RKO (cell line): ENCODE data around the gene FANCG.

ENCODE experiments used
- DNase-seq: peaks from one replicate; pipeline ENCODE4 v3.0.0-alpha.2; 2016; ENCODE audit warnings: low spot score

The FANCG gene

GRCh38 chr9:35060548-35061207 is 19.1 kb downstream of the FANCG start:
- no peak for DNase-seq

- no peak for DNase-seq
These were observed 20.3 kb downstream of the FANCG start for GRCh38 chr9:35059438-35059837.

DNA sequence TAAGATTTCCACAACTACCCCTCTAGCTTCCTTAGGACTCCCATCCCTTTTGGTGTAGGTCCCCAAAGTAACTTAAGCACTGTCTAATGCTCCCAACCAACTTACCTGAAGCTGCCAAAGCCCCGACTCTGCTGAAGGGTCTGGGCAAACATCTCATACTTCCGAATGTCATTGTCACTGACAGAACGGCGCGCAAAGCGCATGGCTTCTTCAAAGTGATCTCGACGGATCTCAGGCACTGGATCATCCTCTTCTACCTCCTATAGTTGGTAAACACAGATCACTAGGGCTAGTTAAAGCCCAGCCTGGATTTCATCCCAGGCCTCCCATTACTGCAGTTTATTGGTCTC is 22.5 kb downstream of the FANCG start:
- no peak for DNase-seq

DNA sequence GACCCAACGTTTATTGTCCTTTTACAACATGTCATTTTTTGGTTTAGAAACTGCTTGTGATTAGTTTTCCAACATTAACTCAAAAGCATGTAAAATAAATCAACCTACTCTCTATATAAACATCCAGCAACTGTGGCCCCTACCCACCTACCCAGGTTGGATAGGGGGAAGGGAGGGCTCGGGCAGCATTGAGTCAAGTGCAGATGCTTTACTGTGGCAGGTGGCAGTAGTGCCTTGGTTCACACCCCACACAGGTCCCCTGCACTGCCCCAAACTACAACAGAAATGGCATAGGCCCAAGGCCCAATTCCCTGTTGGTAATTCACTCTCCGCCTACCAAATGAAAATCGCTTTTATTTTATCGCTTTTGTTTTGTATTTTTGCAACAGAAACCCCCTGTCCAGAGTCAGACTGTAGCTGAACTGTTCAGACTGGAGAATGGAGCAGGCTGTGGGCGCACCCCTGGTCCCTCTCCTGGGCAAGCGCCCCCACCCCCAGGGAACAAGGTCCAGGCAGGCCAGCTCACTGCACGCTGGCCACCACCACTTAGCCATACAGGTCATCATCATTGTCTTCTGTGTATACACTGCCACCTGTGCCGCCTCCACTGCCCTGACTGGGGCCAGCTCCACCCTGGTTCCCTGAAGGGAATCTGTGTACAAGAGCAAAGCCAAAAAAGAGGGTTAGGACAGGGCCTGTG is 23.0 kb downstream of the FANCG start:
- DNase-seq = no peak

- DNase-seq = no peak
These were observed 24.7 kb downstream of the FANCG start for GRCh38 chr9:35054871-35055644.

DNA sequence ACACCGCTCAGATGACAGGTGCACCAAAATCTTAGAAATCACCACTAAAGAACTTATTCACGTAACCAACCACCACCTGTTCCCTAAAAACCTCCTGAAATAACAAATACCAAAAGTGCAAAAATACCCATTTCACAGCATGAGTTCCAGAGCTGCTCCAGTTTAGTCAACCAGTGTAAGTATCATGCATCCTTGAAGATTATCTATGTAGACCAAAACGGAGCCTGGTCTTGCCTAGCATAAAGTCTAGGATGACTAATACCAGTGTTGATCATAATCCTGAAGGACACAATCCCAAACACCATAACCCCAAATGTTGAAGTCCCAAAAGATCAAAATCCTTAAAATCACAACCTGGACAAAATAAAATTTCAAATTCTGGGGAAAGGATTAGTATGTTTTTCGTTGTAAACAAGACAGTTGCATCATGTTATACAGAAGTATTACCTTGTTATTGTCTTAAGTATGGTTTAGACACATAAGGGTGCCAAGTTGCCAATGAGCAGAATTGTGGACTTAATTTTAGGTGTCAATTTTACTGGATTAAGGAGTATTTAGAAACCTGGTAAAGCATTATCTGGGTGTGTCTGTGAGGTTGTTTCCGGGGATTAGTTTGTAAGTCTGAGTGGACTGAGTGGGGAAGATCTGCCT is 25.4 kb downstream of the FANCG start:
- no peak for DNase-seq

GRCh38 chr9:35051069-35051967 is 28.4 kb downstream of the FANCG start:
- peak; percentile 41 for DNase-seq

DNA sequence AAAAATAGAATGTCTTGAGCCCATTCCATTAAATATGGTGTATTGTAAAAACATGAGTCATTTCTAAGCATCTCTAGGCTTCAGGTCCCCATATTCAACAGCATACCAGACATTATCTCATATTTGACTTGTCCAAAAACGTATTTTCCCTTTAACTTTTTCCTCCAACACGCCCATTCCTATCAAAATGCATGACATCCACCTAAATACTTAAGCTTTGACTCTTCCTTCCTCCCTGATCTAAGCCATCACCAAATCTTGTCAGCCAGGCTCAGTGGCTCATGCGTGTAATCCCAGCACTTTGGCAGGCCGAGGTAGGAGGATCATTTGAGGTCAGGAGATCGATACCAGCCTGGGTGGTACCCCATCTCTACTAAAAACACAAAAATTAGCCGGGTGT is 31.2 kb downstream of the FANCG start:
- no peak for DNase-seq

DNA sequence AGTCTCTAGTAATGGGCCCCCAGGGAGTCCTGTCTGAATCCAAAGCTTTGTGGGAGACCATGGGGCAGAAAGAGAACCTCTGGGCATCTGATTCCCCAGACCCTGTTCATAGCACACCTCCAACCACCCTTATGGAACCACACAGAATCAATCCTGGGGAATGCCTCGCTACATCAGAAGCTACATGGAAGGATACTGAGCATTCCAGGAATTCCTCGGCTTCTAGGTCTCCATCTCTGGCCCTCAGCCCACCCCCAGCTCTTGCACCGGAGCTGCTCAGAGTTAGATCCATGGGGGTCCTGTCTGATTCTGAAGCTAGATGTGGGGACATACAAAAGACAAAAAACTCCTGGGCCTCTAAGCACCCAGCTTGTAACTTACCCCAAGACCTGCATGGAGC is 35.7 kb downstream of the FANCG start:
- no peak for DNase-seq

- DNase-seq = no peak
These were observed 36.7 kb downstream of the FANCG start for GRCh38 chr9:35042891-35043545.

DNA sequence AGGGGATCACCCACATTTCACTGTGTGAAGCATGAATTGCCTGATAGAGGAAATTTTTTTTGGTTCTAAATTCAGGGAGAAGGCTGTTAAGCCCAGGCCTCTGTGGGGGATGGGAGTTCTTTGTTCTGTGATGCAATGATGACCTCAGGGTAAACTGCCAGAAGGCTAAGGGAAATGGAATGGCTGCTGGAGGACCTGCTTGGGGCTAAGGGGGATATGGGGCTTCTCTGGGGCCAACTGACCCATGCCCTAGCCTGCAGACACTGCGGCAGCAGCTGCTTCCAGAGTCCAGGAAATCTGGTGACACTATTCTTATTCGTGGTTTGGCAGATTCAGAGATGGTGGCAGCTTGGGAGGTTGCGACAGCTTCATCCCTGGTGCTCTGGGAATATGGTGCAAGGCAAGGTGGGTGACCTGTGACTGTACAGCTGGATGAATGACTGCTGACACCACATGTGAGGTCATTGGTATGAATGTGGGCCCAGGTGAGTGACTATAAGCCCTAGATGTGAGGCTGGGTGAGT is 37.6 kb downstream of the FANCG start:
- DNase-seq = no peak

DNA sequence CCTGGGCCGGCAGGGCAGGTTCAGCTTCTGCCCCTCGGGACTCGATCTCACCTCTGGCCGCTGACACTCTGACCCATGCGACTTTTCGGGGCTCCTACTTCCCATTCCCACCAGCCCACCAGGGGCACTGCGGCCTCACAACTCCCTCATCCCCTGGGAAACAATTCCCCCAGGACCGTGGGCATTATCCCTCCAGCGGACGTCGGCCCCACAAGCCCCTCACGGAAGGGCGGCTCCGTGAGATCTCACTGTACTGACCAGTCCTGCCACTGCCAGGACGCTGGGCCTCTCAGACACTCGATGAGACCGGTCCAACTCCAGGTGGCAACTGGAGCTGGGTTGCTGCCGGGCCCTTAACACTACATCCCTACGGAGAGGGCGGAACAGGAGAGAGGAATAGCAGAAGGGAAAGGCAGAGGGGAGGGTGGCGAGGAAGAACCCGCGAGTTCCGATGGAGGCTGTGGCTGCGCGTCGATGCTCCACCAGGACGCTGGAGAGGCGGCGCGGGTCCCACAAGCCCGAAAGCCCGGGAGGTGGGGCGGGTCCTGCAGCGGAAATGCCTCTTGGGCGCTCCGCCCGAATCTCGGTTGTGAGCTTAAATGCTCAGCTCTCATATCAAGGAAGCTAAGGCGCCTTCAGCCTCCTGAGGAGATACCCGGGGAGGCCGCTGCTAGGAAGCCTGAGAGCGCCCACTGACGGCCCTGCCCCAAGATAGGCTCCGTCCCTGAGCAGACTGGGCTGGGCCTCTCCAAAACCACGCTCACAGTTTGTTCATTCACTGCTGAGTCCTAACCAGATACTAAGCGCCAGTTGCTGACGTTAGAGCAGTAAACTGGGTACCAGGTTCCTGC is 43.7 kb downstream of the FANCG start:
- no peak for DNase-seq

GRCh38 chr9:35033101-35033500 is 46.6 kb downstream of the FANCG start:
- DNase-seq = no peak

GRCh38 chr9:35029852-35030251 is 49.9 kb downstream of the FANCG start:
- no peak for DNase-seq

- DNase-seq = no peak
These were observed 50.5 kb downstream of the FANCG start for GRCh38 chr9:35029241-35029640.

GRCh38 chr9:35028341-35028740 is 51.4 kb downstream of the FANCG start:
- no peak for DNase-seq

DNA sequence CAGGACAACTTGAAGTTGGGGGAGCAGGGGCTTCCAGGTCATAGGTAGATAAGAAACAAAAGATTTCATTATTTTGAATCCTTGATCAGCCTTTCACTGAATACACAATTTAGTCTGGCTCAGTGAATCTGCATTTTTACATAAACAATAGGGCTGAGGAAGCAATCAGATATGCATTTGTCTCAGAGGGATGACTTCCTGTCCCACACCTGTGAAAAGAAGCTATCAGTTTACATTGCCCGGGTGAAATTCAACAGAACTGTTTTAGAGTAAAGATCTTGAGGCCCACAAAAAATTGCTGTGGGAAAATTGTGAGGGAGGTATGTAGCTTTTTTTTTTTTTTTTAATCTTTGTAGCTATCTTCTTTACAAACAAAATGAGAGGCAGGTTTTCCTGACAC is 51.9 kb downstream of the FANCG start:
- no peak for DNase-seq

DNA sequence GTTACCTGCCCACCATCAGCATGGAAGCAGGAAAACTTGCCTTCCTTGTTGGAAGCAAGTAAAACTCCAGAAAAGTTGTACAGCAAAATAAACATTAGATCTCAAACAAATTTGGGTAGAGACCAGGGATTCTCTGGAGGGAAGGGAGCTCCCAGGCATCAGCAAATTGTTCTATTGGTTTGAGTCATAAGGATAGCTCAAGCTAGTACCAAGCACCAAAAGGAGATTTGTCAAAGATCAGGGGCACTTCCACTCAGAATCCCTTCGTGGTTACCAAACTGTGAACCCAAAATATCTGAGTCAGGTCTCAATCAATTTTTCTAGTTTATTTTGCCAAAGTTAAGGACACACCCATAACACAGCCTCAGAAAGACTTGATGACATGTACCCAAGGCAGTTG is 52.4 kb downstream of the FANCG start:
- no peak for DNase-seq

GRCh38 chr9:35026671-35027070 is 53.1 kb downstream of the FANCG start:
- DNase-seq = no peak
